Panc1 (cell line): Measurements from ENCODE around the gene ZNF12. TPM values are rescaled to one million over a fixed set of nuclear protein-coding genes. Genes with fewer than 3 reads are reported as not detected.
A peak's percentile ranks its signal among the peaks of the same experiment; 100 is the strongest.

Experiments
- ATAC-seq: fragments of 200-7000 bp; cut with Tn5 transposase; 2 replicates; pipeline ENCODE4 v1.9.1; 2020; ENCODE audit warnings: mild to moderate bottlenecking, moderate library complexity
- BruUV-seq: library from RNA; stranded (reverse); fragments of 400-500 nt; replicated peaks from 2 replicates; lab custom pipeline; 2021; lab: Mats Ljungman, UMichigan
- CTCF ChIA-PET: fragments of 300-600 bp; sonication (Branson Sonifier 250); formaldehyde crosslinking; loops from one replicate; lab custom pipeline; 2022; ENCODE audit warnings: antibody characterized with exemption; lab: Charles Lee
- POLR2A ChIA-PET: fragments of 300-600 bp; sonication (Branson Sonifier 250); formaldehyde crosslinking; loops from one replicate; lab custom pipeline; 2022; ENCODE audit warnings: antibody characterized with exemption; lab: Charles Lee
- DNase-seq: peaks from one replicate; pipeline ENCODE4 v3.0.0-alpha.2; 2010; ENCODE audit warnings: low read depth, low spot score
- H3K27ac ChIP-seq: 2 replicates; pipeline ENCODE4 v1.5.1; 2011; ENCODE audit warnings: mild to moderate bottlenecking, low read length, inconsistent platforms
- H3K27me3 ChIP-seq: fragments of 200-500 bp; sonication (Bioruptor generic); 2 replicates; pipeline ENCODE4 v1.6.0; 2014; ENCODE audit warnings: low read length, inconsistent platforms; ENCODE audit not compliant: control insufficient read depth, insufficient read depth
- H3K36me3 ChIP-seq: fragments of 200-500 bp; sonication (Bioruptor generic); 2 replicates; pipeline ENCODE4 v1.5.1; 2014; ENCODE audit warnings: inconsistent platforms, mild to moderate bottlenecking, low read length, moderate library complexity; ENCODE audit not compliant: control insufficient read depth, insufficient read depth
- H3K4me1 ChIP-seq: 2 replicates; pipeline ENCODE4 v1.5.1; 2011; ENCODE audit warnings: inconsistent platforms, mild to moderate bottlenecking, low read length, moderate library complexity; ENCODE audit not compliant: control insufficient read depth, insufficient read depth
- H3K4me3 ChIP-seq, 2 experiments: 2 replicates each; pipeline ENCODE4 v1.5.1; 2011 to 2012; ENCODE audit warnings: low read depth in 2 of 2, low read length in 2 of 2, mild to moderate bottlenecking in 2 of 2, inconsistent platforms in 1 of 2, moderate library complexity in 1 of 2
- H3K9me3 ChIP-seq: fragments of 200-500 bp; sonication (Bioruptor generic); 2 replicates; pipeline ENCODE4 v1.5.1; 2014; ENCODE audit warnings: low read depth, mild to moderate bottlenecking, inconsistent platforms, low read length, moderate library complexity; ENCODE audit not compliant: control insufficient read depth, insufficient read depth
- POLR2AphosphoS5 ChIP-seq: IDR thresholded peaks from 2 replicates; pipeline ENCODE4 v1.6.1; 2012; ENCODE audit warnings: mild to moderate bottlenecking, low read depth, low read length, moderate library complexity
- SIN3A ChIP-seq: IDR thresholded peaks from 2 replicates; pipeline ENCODE4 v1.6.1; 2012; ENCODE audit warnings: low read depth, mild to moderate bottlenecking, low read length, moderate library complexity, borderline replicate concordance; ENCODE audit not compliant: insufficient read depth
- TCF7L2 ChIP-seq: IDR thresholded peaks from 2 replicates; pipeline ENCODE4 v1.6.1; 2011; ENCODE audit warnings: mild to moderate bottlenecking, low read depth, low read length, inconsistent platforms
- in situ Hi-C: cut with HindIII; loops from 2 replicates; pipeline ENCODE4 v1.10.0; 2016; ENCODE audit warnings: low sequenced_read_pairs, low pct_unique_long_range_greater_than_20kb
- intact Hi-C: fragments of 100-400 bp; cut with micrococcal nuclease; formaldehyde crosslinking; loops from one replicate; pipeline ENCODE4 v1.10.0; 2022; ENCODE audit not compliant: unreplicated experiment
- total RNA-seq: library from RNA; stranded (reverse); gene quantifications from one replicate; pipeline ENCODE4 v1.2.1, GENCODE V29; 2021; ENCODE audit not compliant: unreplicated experiment
- TF ChIP-seq, protein P1 (sequence below), 2 experiments: IDR thresholded peaks; 2 replicates each; pipeline ENCODE4 v1.6.1; 2011 to 2012; ENCODE audit warnings: low read depth in 2 of 2, control low read depth in 1 of 2, low read length in 1 of 2, mild to moderate bottlenecking in 1 of 2, moderate library complexity in 1 of 2; ENCODE audit not compliant: insufficient read depth in 1 of 2
- TF ChIP-seq, protein P2 (sequence below): fragments of 450-650 bp; IDR thresholded peaks from 2 replicates; pipeline ENCODE4 v1.5.1; 2017; ENCODE audit warnings: mild to moderate bottlenecking

ZNF12 gene
- total RNA-seq, 1 experiment from 2014 or later = 37.3 TPM

DNA sequence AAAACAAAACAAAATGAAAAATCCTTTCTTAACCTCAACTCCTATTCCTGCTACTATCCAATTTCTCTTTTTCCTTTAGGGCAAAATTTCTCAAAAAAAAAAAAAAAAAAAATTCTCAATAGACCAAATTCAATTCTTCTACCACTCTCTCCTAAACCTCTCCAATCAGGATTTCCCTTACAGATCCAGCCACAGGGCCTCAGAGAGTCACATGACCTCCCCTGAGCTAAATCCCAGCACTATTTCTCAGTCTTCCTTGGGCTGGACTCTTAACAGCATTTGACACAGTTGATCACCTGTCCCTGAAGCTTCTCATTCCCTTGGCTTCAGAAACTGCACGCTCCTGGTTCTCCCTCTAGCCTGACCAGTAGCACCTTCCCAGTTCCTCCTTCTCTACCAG, 4.9 kb downstream of the ZNF12 start:
- H3K9me3 ChIP-seq = peaks cover 73% of the 10 kb centered on the region
- TSS peak; percentile 23 for BruUV-seq
- H3K27ac ChIP-seq = no peak overlapping the region
- no peak overlapping the region for H3K4me3 ChIP-seq
- ChIA-PET POLR2A (no interaction called here), CTCF (no interaction called here)
- TF ChIP-seq TCF7L2 (no peak), POLR2AphosphoS5 (no peak), SIN3A (no peak)
- TF ChIP-seq, protein P1, sequence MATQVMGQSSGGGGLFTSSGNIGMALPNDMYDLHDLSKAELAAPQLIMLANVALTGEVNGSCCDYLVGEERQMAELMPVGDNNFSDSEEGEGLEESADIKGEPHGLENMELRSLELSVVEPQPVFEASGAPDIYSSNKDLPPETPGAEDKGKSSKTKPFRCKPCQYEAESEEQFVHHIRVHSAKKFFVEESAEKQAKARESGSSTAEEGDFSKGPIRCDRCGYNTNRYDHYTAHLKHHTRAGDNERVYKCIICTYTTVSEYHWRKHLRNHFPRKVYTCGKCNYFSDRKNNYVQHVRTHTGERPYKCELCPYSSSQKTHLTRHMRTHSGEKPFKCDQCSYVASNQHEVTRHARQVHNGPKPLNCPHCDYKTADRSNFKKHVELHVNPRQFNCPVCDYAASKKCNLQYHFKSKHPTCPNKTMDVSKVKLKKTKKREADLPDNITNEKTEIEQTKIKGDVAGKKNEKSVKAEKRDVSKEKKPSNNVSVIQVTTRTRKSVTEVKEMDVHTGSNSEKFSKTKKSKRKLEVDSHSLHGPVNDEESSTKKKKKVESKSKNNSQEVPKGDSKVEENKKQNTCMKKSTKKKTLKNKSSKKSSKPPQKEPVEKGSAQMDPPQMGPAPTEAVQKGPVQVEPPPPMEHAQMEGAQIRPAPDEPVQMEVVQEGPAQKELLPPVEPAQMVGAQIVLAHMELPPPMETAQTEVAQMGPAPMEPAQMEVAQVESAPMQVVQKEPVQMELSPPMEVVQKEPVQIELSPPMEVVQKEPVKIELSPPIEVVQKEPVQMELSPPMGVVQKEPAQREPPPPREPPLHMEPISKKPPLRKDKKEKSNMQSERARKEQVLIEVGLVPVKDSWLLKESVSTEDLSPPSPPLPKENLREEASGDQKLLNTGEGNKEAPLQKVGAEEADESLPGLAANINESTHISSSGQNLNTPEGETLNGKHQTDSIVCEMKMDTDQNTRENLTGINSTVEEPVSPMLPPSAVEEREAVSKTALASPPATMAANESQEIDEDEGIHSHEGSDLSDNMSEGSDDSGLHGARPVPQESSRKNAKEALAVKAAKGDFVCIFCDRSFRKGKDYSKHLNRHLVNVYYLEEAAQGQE (IDR thresholded peaks at IDR 0.05; ENCODE audit: insufficient read depth in 1 of 2, low read depth in 2 of 2, low read length in 1 of 2) = no peak
- TF ChIP-seq, protein P2, sequence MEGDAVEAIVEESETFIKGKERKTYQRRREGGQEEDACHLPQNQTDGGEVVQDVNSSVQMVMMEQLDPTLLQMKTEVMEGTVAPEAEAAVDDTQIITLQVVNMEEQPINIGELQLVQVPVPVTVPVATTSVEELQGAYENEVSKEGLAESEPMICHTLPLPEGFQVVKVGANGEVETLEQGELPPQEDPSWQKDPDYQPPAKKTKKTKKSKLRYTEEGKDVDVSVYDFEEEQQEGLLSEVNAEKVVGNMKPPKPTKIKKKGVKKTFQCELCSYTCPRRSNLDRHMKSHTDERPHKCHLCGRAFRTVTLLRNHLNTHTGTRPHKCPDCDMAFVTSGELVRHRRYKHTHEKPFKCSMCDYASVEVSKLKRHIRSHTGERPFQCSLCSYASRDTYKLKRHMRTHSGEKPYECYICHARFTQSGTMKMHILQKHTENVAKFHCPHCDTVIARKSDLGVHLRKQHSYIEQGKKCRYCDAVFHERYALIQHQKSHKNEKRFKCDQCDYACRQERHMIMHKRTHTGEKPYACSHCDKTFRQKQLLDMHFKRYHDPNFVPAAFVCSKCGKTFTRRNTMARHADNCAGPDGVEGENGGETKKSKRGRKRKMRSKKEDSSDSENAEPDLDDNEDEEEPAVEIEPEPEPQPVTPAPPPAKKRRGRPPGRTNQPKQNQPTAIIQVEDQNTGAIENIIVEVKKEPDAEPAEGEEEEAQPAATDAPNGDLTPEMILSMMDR = no peak
- ATAC-seq = no peak
- in situ Hi-C loops (no loop called here), intact Hi-C loops (no loop called here)
- DNase-seq = no peak
- peaks cover 31% of the 10 kb centered on the region for H3K36me3 ChIP-seq
- no peaks in the 10 kb centered on the region for H3K27me3 ChIP-seq
- H3K4me1 ChIP-seq = no peaks in the 10 kb centered on the region

DNA sequence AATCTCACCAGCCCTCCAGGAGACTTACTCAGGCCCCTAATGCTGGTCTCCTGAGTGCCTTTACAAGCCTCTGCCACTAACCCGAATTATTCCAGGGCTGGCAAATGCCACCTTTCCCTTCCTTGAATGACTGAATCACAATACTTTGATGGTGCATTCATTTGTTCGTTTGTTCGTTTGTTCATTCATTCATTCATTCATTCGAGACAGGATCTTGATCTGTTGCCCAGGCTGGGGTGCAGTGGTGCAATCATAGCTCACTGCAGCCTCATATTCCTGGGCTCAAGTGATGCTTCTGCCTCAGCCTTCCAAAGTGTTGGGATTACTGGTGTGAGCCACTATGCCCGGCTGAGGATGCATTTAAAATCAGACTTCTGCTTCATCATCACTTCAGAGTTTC, 6.0 kb downstream of the ZNF12 start:
- no peak for ATAC-seq

More for the DNA sequence above, 6.0 kb downstream of the ZNF12 start:
- Histone ChIP-seq H3K36me3 (peaks cover 38% of the 10 kb centered on the region), H3K27ac (no peak overlapping the region), H3K4me3 (no peak overlapping the region), H3K4me1 (no peaks in the 10 kb centered on the region), H3K9me3 (peaks cover 82% of the 10 kb centered on the region), H3K27me3 (no peaks in the 10 kb centered on the region)
- intact Hi-C loops (no loop called here), in situ Hi-C loops (no loop called here)
- POLR2A ChIA-PET = interaction anchor here (0.6 kb wide), 1 partner anchor 110 kb away, joined by 3 read pairs; no protein-coding TSS in a partner anchor
- TF ChIP-seq, protein P2 = no peak
- TF ChIP-seq, protein P1 (IDR thresholded peaks at IDR 0.05; ENCODE audit: insufficient read depth in 1 of 2, low read depth in 2 of 2, low read length in 1 of 2) = no peak
- TF ChIP-seq SIN3A = no peak
- TF ChIP-seq POLR2AphosphoS5 = no peak
- no peak for TF ChIP-seq TCF7L2
- CTCF ChIA-PET = no interaction called here
- no TSS peak for BruUV-seq
- no peak for DNase-seq
